Transverse colon (tissue), 4 donors: Measurements from ENCODE around the gene SEC14L1. TPM values are rescaled to one million over a fixed set of nuclear protein-coding genes. Genes with fewer than 3 reads are reported as not detected.
A peak's percentile ranks its signal among the peaks of the same experiment; 100 is the strongest.

Experiments
- DNase-seq: peaks from one replicate; pipeline ENCODE4 v3.0.0-alpha.2; 2019
- H3K27ac ChIP-seq, 4 donors: fragments of 200-600 bp; sonication (generic); 2 replicates each; pipeline ENCODE4 v1.5.1; 2016 to 2018; ENCODE audit warnings: inconsistent platforms in 4 of 4
- H3K27me3 ChIP-seq: fragments of 200-600 bp; sonication (generic); 2 replicates; pipeline ENCODE4 v1.5.1; 2017; ENCODE audit warnings: inconsistent platforms
- H3K36me3 ChIP-seq, 4 donors: fragments of 200-600 bp; sonication (generic); 2 replicates each; pipeline ENCODE4 v1.5.1; 2017 to 2019; ENCODE audit warnings: inconsistent platforms in 4 of 4
- H3K4me1 ChIP-seq, 4 donors: fragments of 200-600 bp; sonication (generic); 2 replicates each; pipeline ENCODE4 v1.5.1; 2017 to 2020; ENCODE audit warnings: inconsistent platforms in 4 of 4
- H3K4me3 ChIP-seq, 4 donors: fragments of 200-600 bp; sonication (generic); 1 replicate in 1 of 4; 2 replicates in 3 of 4; pipeline versions ENCODE4 v1.5.1 to v1.6.1; 2017 to 2019; ENCODE audit warnings: inconsistent platforms in 4 of 4
- H3K9me3 ChIP-seq, 2 donors: fragments of 200-600 bp; sonication (generic); 2 replicates each; pipeline ENCODE4 v1.5.1; 2017 to 2019; ENCODE audit warnings: inconsistent platforms in 2 of 2
- CTCF ChIP-seq, 5 experiments: fragments of 200-600 bp in 3 of 5; fragments of 450-650 bp in 2 of 5; sonication (generic) in 3 of 5; IDR thresholded peaks; 1 replicate in 2 of 5; 2 replicates in 3 of 5; pipeline ENCODE4 v1.5.1; 2016 to 2017; ENCODE audit warnings: antibody characterized with exemption in 5 of 5, inconsistent platforms in 3 of 5, mild to moderate bottlenecking in 2 of 5, moderate library complexity in 1 of 5
- EP300 ChIP-seq: sonication (generic); formaldehyde crosslinking; IDR thresholded peaks from one replicate; pipeline ENCODE4 v1.6.1; 2017; ENCODE audit warnings: antibody characterized with exemption, low read depth
- POLR2A ChIP-seq: fragments of 450-650 bp; IDR thresholded peaks from one replicate; pipeline ENCODE4 v1.6.1; 2016; ENCODE audit warnings: antibody characterized with exemption, mild to moderate bottlenecking, moderate library complexity
- POLR2AphosphoS5 ChIP-seq, 3 donors: sonication (generic); formaldehyde crosslinking; IDR thresholded peaks; one replicate each; pipeline ENCODE4 v1.6.1; 2016; ENCODE audit warnings: antibody characterized with exemption in 3 of 3
- WGBS, 2 donors: methylation state at CpG; one replicate each; pipeline ENCODE4 v1.1.5; 2018; ENCODE audit warnings: low coverage in 1 of 2; 5-methylcytosine and 5-hydroxymethylcytosine counted together
- in situ Hi-C, 4 donors: fragments of 200-750 bp; cut with MboI; loops; one replicate each; pipeline versions ENCODE4 v1.15.0 to v1.15.1; 2017; ENCODE audit warnings: low sequenced_read_pairs in 3 of 4, low pct_ligation_motif_present in 1 of 4, low pct_unique_long_range_greater_than_20kb in 1 of 4
- intact Hi-C: fragments of 100-400 bp; cut with DNase I; formaldehyde crosslinking; loops from one replicate; pipeline ENCODE4 v1.15.1; 2023; ENCODE audit warnings: low total_unique reads
- total RNA-seq, 4 donors: library from RNA; depleted of rRNA; stranded (reverse); fragments of >200 nt; gene quantifications; one replicate each; pipeline ENCODE4 v1.1.0, GENCODE V29; 2016

Gene SEC14L1
- total RNA-seq, 4 donors from 2014 or later = 16.8 to 34.6 (median 23.8) TPM

- WGBS, 2 donors = 30 to 34% methylated on average over 6 of the region's 6 CpGs
- H3K36me3 ChIP-seq = no peaks in the 10 kb centered on the region
- peak overlapping the region in 1 of 4 donors; percentile 14 for H3K27ac ChIP-seq
- H3K4me1 ChIP-seq = peaks cover 18 to 56% (median 31%) of the 10 kb centered on the region in 4 donors
- intact Hi-C loops (no loop called here), in situ Hi-C loops (no loop called here)
- no peaks in the 10 kb centered on the region for H3K9me3 ChIP-seq
- no peaks in the 10 kb centered on the region for H3K27me3 ChIP-seq
- H3K4me3 ChIP-seq = no peak overlapping the region
- TF ChIP-seq POLR2AphosphoS5 (IDR thresholded peaks at IDR 0.05) (no peak), POLR2A (no peak), EP300 (no peak), CTCF (IDR thresholded peaks at IDR 0.05) (no peak)
- no peak for DNase-seq
These were observed 19.5 kb downstream of the SEC14L1 start for GRCh38 chr17:77160091-77160874.

GRCh38 chr17:77160875-77161530 lies 20.2 kb downstream of the SEC14L1 start:
- DNase-seq = no peak
- Histone ChIP-seq H3K36me3 (no peaks in the 10 kb centered on the region), H3K9me3 (no peaks in the 10 kb centered on the region), H3K4me1 (peaks cover 22 to 51% (median 28%) of the 10 kb centered on the region in 4 donors), H3K27me3 (no peaks in the 10 kb centered on the region), H3K27ac (peak overlapping the region in 1 of 4 donors; percentile 14), H3K4me3 (no peak overlapping the region)
- WGBS, 2 donors = 52 to 79% methylated on average over 8 of the region's 8 CpGs
- in situ Hi-C loops = no loop called here
- TF ChIP-seq EP300 (no peak), CTCF (IDR thresholded peaks at IDR 0.05) (no peak), POLR2A (no peak), POLR2AphosphoS5 (IDR thresholded peaks at IDR 0.05) (no peak)
- intact Hi-C loops = no loop called here

GRCh38 chr17:77161953-77162352 lies 21.2 kb downstream of the SEC14L1 start:
- TF ChIP-seq EP300 (no peak), POLR2A (no peak), POLR2AphosphoS5 (IDR thresholded peaks at IDR 0.05) (no peak), CTCF (IDR thresholded peaks at IDR 0.05) (no peak)
- Histone ChIP-seq H3K27me3 (no peaks in the 10 kb centered on the region), H3K36me3 (no peaks in the 10 kb centered on the region), H3K9me3 (no peaks in the 10 kb centered on the region), H3K27ac (no peak overlapping the region), H3K4me3 (no peak overlapping the region), H3K4me1 (peaks cover 22 to 51% (median 28%) of the 10 kb centered on the region in 4 donors)
- intact Hi-C loops = no loop called here
- in situ Hi-C loops = no loop called here
- 91 to 100% methylated on average over 1 to 17 of the region's 17 CpGs for WGBS, 2 donors
- DNase-seq = no peak

GRCh38 chr17:77163001-77163400 lies 22.2 kb downstream of the SEC14L1 start:
- peak; percentile 35 for DNase-seq
- in situ Hi-C loops = no loop called here
- Histone ChIP-seq H3K4me3 (no peak overlapping the region), H3K4me1 (peaks cover 22 to 51% (median 28%) of the 10 kb centered on the region in 4 donors), H3K36me3 (no peaks in the 10 kb centered on the region), H3K27me3 (no peaks in the 10 kb centered on the region), H3K27ac (peak overlapping the region in 3 of 4 donors; percentile 28 to 52 (median 45)), H3K9me3 (peaks cover 8 to 9% of the 10 kb centered on the region in 2 donors)
- 30 to 39% methylated on average over 2 to 10 of the region's 10 CpGs for WGBS, 2 donors
- TF ChIP-seq POLR2AphosphoS5 (IDR thresholded peaks at IDR 0.05) (no peak), CTCF (IDR thresholded peaks at IDR 0.05) (no peak), EP300 (no peak), POLR2A (no peak)
- intact Hi-C loops = no loop called here
